NCI-H2227 (cell line): ENCODE data around the gene NTRK1.
A peak's percentile ranks its signal among the peaks of the same experiment; 100 is the strongest.

ENCODE experiments used
- DNase-seq: peaks from one replicate; lab custom pipeline; 2025; ENCODE audit not compliant: unreplicated experiment; lab: John Stamatoyannopoulos, UW

Gene NTRK1

DNA sequence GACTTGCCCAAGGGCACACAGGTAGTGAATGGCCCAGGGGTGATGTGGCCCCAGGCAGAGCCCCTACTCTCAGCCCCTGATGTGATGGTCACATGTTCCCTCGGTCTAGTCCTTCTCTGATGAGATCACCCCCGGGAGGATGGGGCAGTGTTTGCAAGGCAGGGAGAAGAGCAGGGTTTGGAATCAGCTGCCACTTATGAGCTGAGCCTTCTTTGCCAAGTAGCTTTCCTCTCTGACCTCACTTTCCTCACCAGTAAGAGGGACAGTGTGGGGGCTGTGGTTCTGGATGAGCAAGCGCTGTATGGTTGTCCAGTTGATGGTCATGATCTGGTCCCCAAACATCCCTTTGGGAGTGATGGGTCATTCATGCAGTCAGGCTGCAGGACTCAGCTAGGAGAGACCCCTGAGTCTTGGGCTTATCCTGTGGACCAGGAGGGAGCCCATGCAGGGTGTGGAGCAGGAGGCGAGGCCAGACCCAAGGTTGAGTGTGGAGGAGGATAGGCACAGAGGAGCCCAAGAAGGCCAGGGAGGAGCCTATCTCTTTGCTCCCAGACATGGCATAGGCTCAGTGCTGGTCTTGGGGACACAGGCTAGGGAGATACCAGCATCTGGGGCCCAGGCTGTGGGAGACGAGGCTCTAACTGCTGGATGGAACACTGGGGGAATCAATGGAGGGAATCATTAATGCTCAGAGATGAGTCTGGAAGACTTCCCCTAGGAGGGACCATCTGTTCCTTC lies 16.9 kb downstream of the NTRK1 start:
- no peak for DNase-seq

DNA sequence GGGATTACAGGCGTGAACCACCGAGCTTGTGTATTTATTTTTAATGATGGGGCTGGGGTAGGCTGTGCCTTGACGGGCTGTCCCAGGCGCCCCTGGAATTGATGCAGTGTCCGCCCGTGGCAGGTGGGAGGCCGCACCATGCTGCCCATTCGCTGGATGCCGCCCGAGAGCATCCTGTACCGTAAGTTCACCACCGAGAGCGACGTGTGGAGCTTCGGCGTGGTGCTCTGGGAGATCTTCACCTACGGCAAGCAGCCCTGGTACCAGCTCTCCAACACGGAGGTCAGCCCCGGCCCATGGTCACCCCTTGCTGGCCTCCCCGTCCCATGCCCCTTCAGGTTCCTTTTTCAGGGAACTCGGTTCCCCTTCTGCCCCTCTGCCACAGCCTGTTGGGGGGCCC lies 19.2 kb downstream of the NTRK1 start:
- no peak for DNase-seq

DNA sequence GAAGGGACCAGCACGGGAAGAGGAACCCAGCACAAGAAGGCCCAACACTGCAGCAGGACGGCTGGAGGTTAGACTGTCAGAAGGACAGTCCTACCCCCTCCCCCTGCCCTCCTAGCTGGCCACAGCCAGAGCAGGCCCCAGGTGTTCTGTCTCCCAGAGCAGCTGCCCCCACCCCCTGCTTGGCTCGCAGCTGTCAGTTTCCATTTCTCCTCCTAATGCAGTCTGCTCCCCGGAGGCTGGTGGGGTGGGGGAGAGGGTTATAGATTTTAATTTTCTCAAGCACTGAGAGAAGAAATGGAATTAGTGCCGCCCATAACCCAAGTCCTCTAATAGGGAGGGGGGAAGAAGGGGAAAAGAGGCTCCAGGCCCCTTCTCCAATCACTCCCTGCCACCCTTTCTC lies 19.8 kb downstream of the NTRK1 start:
- DNase-seq: no peak

- no peak for DNase-seq
Observed at GRCh38 chr1:156881101-156881500, 20.4 kb downstream of the NTRK1 start.

DNA sequence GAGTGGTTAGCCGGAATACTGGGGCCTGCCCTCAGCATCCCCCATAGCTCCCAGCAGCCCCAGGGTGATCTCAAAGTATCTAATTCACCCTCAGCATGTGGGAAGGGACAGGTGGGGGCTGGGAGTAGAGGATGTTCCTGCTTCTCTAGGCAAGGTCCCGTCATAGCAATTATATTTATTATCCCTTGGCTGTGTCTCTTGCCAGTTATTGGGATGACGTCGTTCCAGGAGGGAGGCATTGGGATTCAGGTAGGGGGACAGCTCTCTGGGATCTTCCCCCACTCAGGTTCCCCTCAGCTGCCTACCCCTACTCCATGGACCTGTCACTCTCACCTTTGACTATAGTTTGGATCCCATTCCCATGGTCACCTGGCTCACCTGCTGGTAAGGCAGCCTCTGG lies 21.0 kb downstream of the NTRK1 start:
- peak; percentile 33 for DNase-seq

DNA sequence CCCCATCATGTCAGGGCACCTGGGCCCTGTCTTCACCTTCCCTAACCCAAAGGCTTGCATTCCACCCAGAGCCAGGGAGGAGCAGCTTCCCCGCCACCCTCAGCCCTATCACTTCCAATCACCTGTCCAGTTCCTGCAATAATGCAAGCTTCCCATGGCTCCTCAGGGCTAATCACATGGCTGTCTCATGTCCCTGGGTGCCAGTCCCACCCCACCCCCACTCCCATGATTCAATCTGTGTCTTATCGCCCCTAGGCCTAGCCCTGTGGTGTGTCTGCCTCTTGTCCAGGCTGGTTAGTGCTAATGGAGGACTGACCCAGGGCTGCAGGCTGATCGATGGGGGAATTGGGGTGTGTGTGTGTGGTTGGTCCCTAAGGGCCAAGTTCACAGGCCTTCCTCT lies 21.9 kb downstream of the NTRK1 start:
- no peak for DNase-seq

DNA sequence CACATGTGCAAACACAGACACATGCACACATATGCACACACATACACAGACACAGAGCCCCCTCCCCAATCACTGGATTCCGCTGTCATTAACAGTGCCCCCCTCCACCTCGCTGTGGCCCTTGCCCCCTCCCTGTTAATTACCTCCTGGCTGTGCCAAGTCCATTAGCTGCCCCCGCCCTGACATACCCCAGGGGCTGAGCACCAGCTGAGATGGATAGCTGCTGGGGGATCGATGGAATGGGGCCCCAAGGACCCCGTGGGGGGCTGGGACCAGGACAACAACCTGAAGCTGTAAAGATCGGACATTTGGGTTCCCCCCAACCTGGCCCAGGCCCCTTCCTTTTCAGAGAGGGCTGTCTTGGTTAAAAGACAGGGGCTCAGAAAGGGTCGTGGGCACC lies 23.3 kb downstream of the NTRK1 start:
- DNase-seq: no peak

DNA sequence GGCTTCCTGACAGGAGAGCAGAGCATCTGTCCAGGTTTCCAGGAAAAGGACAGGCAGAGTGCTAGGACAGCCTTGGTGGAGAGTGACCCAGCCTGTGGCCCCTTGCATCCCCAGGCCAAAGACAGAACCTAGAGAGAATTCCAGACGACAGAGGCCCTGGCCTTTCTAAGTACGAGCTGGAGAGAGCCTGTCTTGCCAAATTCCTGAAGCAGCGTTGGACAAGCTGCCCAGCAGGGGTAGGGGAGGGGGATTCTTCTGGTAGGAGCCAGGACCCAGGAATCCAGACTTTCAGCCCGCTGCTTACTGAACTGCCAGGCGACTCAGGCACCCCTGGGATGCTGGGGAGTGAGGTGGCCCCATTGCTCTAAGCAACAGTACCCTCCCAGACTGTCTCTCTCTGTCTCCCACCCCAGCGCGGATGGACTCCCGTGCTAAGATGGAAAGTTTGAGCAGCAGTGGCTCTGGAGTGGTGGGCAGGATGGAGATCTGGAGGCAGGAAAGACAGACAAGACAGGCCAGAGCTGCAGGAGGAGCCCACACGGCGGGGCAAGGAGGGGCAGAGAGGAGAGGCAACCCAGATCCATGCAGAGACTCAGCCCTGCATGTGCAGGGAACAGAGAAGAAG lies 24.0 kb downstream of the NTRK1 start:
- no peak for DNase-seq

- no peak for DNase-seq
Observed at GRCh38 chr1:156885314-156885713, 24.6 kb downstream of the NTRK1 start.

- DNase-seq: no peak
Observed at GRCh38 chr1:156885880-156886355, 25.3 kb downstream of the NTRK1 start.

GRCh38 chr1:156886583-156887281 lies 26.1 kb downstream of the NTRK1 start:
- peak; percentile 28 for DNase-seq

- peak; percentile 63 for DNase-seq
Observed at GRCh38 chr1:156887317-156887716, 26.7 kb downstream of the NTRK1 start.

DNA sequence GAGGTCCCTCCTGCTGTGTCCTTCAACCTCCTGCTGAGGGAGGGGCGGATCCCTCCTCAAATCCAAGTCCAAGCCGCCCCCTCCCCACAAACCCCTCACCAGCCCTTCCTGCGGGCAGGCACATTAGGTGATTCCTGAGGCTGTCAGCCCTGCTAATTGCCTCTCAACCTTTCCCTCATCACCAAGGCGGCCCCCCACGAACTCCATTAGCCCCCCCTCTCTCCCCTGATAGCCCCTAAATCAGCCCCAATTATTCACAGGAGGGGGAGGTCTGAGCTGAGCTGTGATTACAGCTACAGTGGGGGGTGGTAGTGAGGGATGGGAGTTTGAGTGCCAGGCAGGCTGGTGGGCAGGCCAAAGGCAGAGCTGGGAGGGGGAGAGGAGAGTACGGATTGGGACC lies 27.1 kb downstream of the NTRK1 start:
- peak; percentile 66 for DNase-seq

- DNase-seq: peak; percentile 87
Observed at GRCh38 chr1:156889802-156890580, 29.3 kb downstream of the NTRK1 start.

GRCh38 chr1:156892190-156893047 lies 31.8 kb downstream of the NTRK1 start:
- peak; percentile 94 for DNase-seq

DNA sequence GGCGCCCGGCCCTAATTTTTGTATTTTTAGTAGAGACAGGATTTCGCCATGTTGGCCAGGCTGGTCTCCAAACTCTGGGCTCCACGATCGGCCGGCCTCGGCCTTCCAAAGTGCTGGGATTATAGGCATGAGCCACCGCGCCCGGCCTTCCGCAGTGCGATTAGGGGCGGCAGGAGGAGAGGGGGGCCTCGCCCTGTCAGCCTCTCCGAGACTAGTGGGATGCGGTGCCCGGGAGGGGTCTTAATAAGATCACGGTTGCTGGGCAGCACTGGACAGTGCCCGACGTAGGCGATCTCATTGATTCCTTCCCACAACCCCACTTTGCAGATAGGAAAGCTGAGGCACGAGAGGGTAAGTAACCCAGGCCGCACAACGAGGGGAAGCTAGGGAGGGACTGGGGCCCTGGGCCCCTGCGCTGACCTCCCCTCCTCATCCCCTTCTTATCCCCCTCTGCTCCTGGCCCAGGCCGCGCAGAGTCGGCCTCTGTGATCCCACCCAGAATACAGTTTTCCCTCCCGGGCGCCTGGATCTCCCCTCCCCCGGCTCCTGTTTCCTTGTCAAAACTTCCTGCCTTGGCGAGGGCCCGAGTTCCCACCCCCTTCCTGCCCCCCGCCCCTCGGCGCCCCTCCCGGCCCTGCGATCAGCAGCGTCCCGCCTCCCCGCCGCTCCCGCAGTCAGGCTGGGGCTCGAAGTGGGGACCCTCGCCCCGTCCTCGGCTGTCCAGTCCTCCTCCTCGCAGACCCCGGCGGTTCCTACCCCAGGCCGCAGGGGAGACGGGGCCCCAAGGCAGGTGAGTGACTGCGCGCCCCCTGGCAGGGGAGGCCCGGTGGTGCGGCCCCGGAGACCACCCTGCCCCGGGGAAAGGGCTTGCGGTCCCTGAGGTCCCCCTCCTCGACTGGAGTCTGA lies 32.6 kb downstream of the NTRK1 start, which contains the start of gene PEAR1:
PEAR1 (plus strand) TSS at position 671 of the 906 bp plus-strand sequence. CDS start 10,209 bp downstream, outside the sequence.
- no peak for DNase-seq

DNA sequence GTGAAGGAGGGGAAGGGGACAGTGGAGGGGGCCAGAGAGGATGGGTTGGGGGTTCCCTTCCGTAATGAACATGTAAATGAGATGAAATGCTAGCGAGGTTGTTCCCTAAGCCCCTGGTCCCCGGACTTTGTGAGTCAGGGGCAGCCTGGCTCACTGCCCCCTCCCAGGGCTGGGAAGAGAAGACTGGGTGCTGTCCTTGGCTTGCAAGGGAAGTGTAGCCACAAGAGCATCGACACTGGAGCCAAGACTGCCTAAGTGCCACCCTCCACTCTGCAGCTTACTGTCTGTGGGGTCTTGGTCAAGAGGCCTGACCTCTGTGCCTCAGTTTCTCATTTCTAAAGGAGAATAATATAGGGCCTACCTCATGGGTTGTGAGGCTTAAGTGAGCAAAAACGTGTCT lies 33.3 kb downstream of the NTRK1 start:
- no peak for DNase-seq

DNA sequence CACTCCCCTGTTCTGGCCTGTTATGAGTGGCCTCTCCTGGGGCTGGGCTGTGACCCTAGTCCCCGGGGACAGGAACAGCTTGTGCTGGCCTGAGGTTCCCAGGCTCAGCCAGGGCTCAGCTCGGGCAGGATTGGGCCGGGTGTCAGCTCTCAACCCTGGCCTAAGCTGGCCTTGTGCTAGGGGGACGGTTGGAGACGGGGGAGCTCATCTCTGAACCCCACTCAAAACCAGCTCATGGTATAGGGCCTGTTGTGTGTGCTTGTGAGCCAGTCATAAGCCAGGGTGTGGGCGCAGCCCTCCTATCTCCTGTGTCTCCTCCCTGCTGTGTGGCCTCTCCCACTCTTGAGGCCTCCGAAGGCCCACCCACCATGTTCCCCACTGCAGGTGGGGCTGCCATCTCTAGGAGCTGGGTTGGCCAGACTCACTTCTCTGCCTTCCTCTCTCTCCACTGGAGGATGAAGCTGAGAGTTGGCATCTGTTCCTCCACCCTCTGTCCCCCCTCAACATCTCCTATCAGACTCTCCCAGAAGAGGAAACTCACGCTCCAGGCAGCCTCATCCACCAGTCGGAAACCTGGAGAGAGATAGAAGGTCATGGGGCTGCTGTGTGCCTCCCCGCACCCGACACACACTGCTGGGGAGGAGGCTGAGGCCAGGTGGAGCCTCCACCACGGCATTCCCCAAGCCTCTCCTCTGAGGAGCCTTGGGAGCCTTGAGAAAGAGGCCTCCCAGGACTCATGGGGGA lies 34.2 kb downstream of the NTRK1 start:
- no peak for DNase-seq

- no peak for DNase-seq
Observed at GRCh38 chr1:156895455-156895812, 34.8 kb downstream of the NTRK1 start.
